H9 (cell line): ENCODE measurements around the gene KRT84. TPM values are rescaled to one million over a fixed set of nuclear protein-coding genes. Genes with fewer than 3 reads are reported as not detected.

Source experiments
- DNase-seq: peaks from one replicate; pipeline ENCODE4 v3.0.0-alpha.2; 2017
- H2AFZ ChIP-seq: one replicate; pipeline ENCODE4 v1.6.1; 2013; ENCODE audit warnings: mild to moderate bottlenecking, low read length, control low read depth, moderate library complexity
- H2AK5ac ChIP-seq: 2 replicates; pipeline ENCODE4 v1.6.1; 2013; ENCODE audit warnings: low read length, control low read depth, mixed read lengths; ENCODE audit not compliant: insufficient read length
- H2BK120ac ChIP-seq: one replicate; pipeline ENCODE4 v1.6.1; 2013; ENCODE audit warnings: low read depth, mild to moderate bottlenecking, low read length, control low read depth, inconsistent platforms; ENCODE audit not compliant: poor library complexity, severe bottlenecking
- H2BK12ac ChIP-seq: 2 replicates; pipeline ENCODE4 v1.6.1; 2013; ENCODE audit warnings: low read length, control low read depth, mixed read lengths, low read depth; ENCODE audit not compliant: insufficient read length
- H2BK15ac ChIP-seq: 2 replicates; pipeline ENCODE4 v1.6.1; 2013; ENCODE audit warnings: low read depth, low read length, control low read depth
- H2BK20ac ChIP-seq: one replicate; pipeline ENCODE4 v1.6.1; 2013; ENCODE audit warnings: low read depth, mild to moderate bottlenecking, low read length, control low read depth, inconsistent platforms; ENCODE audit not compliant: poor library complexity, severe bottlenecking
- H2BK5ac ChIP-seq: 2 replicates; pipeline ENCODE4 v1.6.1; 2013; ENCODE audit warnings: low read length, control low read depth, mixed read lengths; ENCODE audit not compliant: insufficient read length
- H3K14ac ChIP-seq: 2 replicates; pipeline ENCODE4 v1.6.1; 2013; ENCODE audit warnings: low read length, control low read depth; ENCODE audit not compliant: insufficient read depth
- H3K18ac ChIP-seq: 2 replicates; pipeline ENCODE4 v1.6.1; 2013; ENCODE audit warnings: low read depth, mild to moderate bottlenecking, mixed read lengths, low read length, control low read depth; ENCODE audit not compliant: insufficient read length
- H3K23ac ChIP-seq: 2 replicates; pipeline ENCODE4 v1.6.1; 2013; ENCODE audit warnings: low read length, control low read depth, mixed read lengths, low read depth; ENCODE audit not compliant: insufficient read length
- H3K23me2 ChIP-seq: 2 replicates; pipeline ENCODE4 v1.6.1; 2013; ENCODE audit warnings: low read depth, mild to moderate bottlenecking, mixed read lengths, low read length, control low read depth; ENCODE audit not compliant: insufficient read length, poor library complexity, severe bottlenecking
- H3K27ac ChIP-seq: 2 replicates; pipeline ENCODE4 v1.5.1; 2013; ENCODE audit warnings: low read length, control low read depth, mixed read lengths, low read depth; ENCODE audit not compliant: insufficient read length
- H3K27me3 ChIP-seq: 2 replicates; pipeline ENCODE4 v1.6.1; 2013; ENCODE audit warnings: low read length, control low read depth, inconsistent platforms; ENCODE audit not compliant: insufficient read depth
- H3K4ac ChIP-seq: 2 replicates; pipeline ENCODE4 v1.6.1; 2013; ENCODE audit warnings: low read depth, mild to moderate bottlenecking, control low read depth, inconsistent platforms, low read length, moderate library complexity
- H3K4me1 ChIP-seq: 2 replicates; pipeline ENCODE4 v1.6.1; 2013; ENCODE audit warnings: low read length, control low read depth, inconsistent platforms; ENCODE audit not compliant: insufficient read depth
- H3K4me2 ChIP-seq: 2 replicates; pipeline ENCODE4 v1.6.1; 2013; ENCODE audit warnings: low read length, control low read depth, mixed read lengths; ENCODE audit not compliant: insufficient read length, insufficient read depth
- H3K56ac ChIP-seq: 2 replicates; pipeline ENCODE4 v1.6.1; 2013; ENCODE audit warnings: low read depth, mild to moderate bottlenecking, mixed read lengths, low read length, control low read depth; ENCODE audit not compliant: insufficient read length
- H3K79me1 ChIP-seq: 2 replicates; pipeline ENCODE4 v1.6.1; 2013; ENCODE audit warnings: low read depth, mild to moderate bottlenecking, moderate library complexity, low read length, control low read depth, inconsistent platforms; ENCODE audit not compliant: insufficient read depth, poor library complexity, severe bottlenecking
- H3K79me2 ChIP-seq: 2 replicates; pipeline ENCODE4 v1.6.1; 2013; ENCODE audit warnings: low read length, control low read depth, inconsistent platforms; ENCODE audit not compliant: insufficient read depth
- H3K9ac ChIP-seq: 2 replicates; pipeline ENCODE4 v1.6.1; 2013; ENCODE audit warnings: low read length, control low read depth, mixed read lengths; ENCODE audit not compliant: insufficient read length; ENCODE audit errors: extremely low read depth
- H3K9me3 ChIP-seq: one replicate; pipeline ENCODE4 v1.6.1; 2013; ENCODE audit warnings: low read depth, low read length, inconsistent platforms; ENCODE audit not compliant: control insufficient read depth
- H3T11ph ChIP-seq: one replicate; pipeline ENCODE4 v1.6.1; 2013; ENCODE audit warnings: mild to moderate bottlenecking, low read length, control low read depth, inconsistent platforms
- H4K20me1 ChIP-seq: one replicate; pipeline ENCODE4 v1.6.1; 2013; ENCODE audit not compliant: control insufficient read depth, insufficient read length, insufficient read depth
- H4K5ac ChIP-seq: 2 replicates; pipeline ENCODE4 v1.6.1; 2013; ENCODE audit warnings: low read depth, mild to moderate bottlenecking, mixed read lengths, low read length, control low read depth; ENCODE audit not compliant: insufficient read length
- H4K8ac ChIP-seq: replicated peaks from 2 replicates; pipeline ENCODE4 v1.6.1; 2013; ENCODE audit warnings: low read length, control low read depth, mixed read lengths, low read depth; ENCODE audit not compliant: insufficient read length
- H4K91ac ChIP-seq: 2 replicates; pipeline ENCODE4 v1.6.1; 2013; ENCODE audit warnings: low read depth, mild to moderate bottlenecking, moderate library complexity, mixed read lengths, low read length, control low read depth; ENCODE audit not compliant: insufficient read length
- H3K27ac Mint-ChIP-seq, 3 experiments: 2 replicates in 2 of 3; 3 replicates in 1 of 3; pipeline ENCODE4 v1.8.0; 2020 to 2021; ENCODE audit warnings: mixed read lengths in 3 of 3, mild to moderate bottlenecking in 1 of 3, moderate library complexity in 1 of 3
- H3K27me3 Mint-ChIP-seq: 2 replicates; pipeline ENCODE4 v1.8.0; 2021; ENCODE audit warnings: low read depth, mild to moderate bottlenecking, moderate library complexity, mixed read lengths
- H3K36me3 Mint-ChIP-seq, 3 experiments: 2 replicates in 2 of 3; 3 replicates in 1 of 3; pipeline ENCODE4 v1.8.0; 2020 to 2021; ENCODE audit warnings: low read depth in 3 of 3, mixed read lengths in 3 of 3; ENCODE audit not compliant: insufficient read depth in 1 of 3
- H3K4me1 Mint-ChIP-seq, 2 experiments: 2 replicates each; pipeline ENCODE4 v1.8.0; 2020; ENCODE audit warnings: mixed read lengths in 2 of 2
- H3K4me3 Mint-ChIP-seq, 2 experiments: 2 replicates in 1 of 2; 3 replicates in 1 of 2; pipeline ENCODE4 v1.8.0; 2020 to 2021; ENCODE audit warnings: mild to moderate bottlenecking in 2 of 2, mixed read lengths in 2 of 2, moderate library complexity in 1 of 2
- H3K9me3 Mint-ChIP-seq, 2 experiments: 2 replicates in 1 of 2; 3 replicates in 1 of 2; pipeline ENCODE4 v1.8.0; 2020; ENCODE audit warnings: mild to moderate bottlenecking in 2 of 2, mixed read lengths in 2 of 2, moderate library complexity in 1 of 2
- WGBS: extraction: QIAGEN DNeasy Blood & Tissue Kit; methylation state at CpG from one replicate; pipeline ENCODE4 v1.1.7; 2013; ENCODE audit warnings: missing lambda C conversion rate, low lambda C conversion rate, mixed read lengths; ENCODE audit not compliant: insufficient read length; ENCODE audit errors: extremely low coverage; 5-methylcytosine and 5-hydroxymethylcytosine counted together
- total RNA-seq: library from RNA; stranded (reverse); gene quantifications from 2 replicates; pipeline ENCODE4 v1.2.1, GENCODE V29; 2021
- TF ChIP-seq, protein P1 (sequence below): fragments of 200-600 bp; sonication (generic); conservative IDR thresholded peaks from 3 replicates; pipeline ENCODE4 v1.8.0; 2021; ENCODE audit warnings: antibody characterized with exemption, mild to moderate bottlenecking

Gene KRT84
- total RNA-seq, 1 experiment from 2014 or later: not detected

- Histone ChIP-seq H4K91ac (no peak overlapping the region), H2BK120ac (no peak overlapping the region), H4K5ac (no peak overlapping the region), H3K79me2 (no peaks in the 10 kb centered on the region), H3K4me1 (no peaks in the 10 kb centered on the region), H3T11ph (no peak overlapping the region), H3K79me1 (no peaks in the 10 kb centered on the region), H3K9ac (no peak overlapping the region), H4K8ac (no peak overlapping the region), H2BK12ac (no peak overlapping the region), H2BK20ac (no peak overlapping the region), H4K20me1 (no peaks in the 10 kb centered on the region), H3K23ac (no peak overlapping the region), H3K23me2 (no peaks in the 10 kb centered on the region), H2BK5ac (no peak overlapping the region), H2BK15ac (no peak overlapping the region), H3K27me3 (no peaks in the 10 kb centered on the region), H2AK5ac (no peak overlapping the region), H2AFZ (no peak overlapping the region), H3K56ac (no peak overlapping the region), H3K4me2 (no peak overlapping the region), H3K4ac (no peak overlapping the region), H3K14ac (no peak overlapping the region), H3K18ac (no peak overlapping the region), H3K27ac (no peak overlapping the region), H3K9me3 (no peaks in the 10 kb centered on the region)
- H3K27ac Mint-ChIP-seq: no peak overlapping the region
- WGBS: no CpG with 5 or more reads among the region's 3 CpGs
- H3K4me1 Mint-ChIP-seq: no peaks in the 10 kb centered on the region
- H3K36me3 Mint-ChIP-seq: no peaks in the 10 kb centered on the region
- no peaks in the 10 kb centered on the region; a peak in 1 of 5 replicates for H3K9me3 Mint-ChIP-seq
- H3K27me3 Mint-ChIP-seq: peaks cover 22% of the 10 kb centered on the region
- TF ChIP-seq, protein P1, sequence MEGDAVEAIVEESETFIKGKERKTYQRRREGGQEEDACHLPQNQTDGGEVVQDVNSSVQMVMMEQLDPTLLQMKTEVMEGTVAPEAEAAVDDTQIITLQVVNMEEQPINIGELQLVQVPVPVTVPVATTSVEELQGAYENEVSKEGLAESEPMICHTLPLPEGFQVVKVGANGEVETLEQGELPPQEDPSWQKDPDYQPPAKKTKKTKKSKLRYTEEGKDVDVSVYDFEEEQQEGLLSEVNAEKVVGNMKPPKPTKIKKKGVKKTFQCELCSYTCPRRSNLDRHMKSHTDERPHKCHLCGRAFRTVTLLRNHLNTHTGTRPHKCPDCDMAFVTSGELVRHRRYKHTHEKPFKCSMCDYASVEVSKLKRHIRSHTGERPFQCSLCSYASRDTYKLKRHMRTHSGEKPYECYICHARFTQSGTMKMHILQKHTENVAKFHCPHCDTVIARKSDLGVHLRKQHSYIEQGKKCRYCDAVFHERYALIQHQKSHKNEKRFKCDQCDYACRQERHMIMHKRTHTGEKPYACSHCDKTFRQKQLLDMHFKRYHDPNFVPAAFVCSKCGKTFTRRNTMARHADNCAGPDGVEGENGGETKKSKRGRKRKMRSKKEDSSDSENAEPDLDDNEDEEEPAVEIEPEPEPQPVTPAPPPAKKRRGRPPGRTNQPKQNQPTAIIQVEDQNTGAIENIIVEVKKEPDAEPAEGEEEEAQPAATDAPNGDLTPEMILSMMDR: no peak
- DNase-seq: no peak
- no peak overlapping the region for H3K4me3 Mint-ChIP-seq
These were observed 2.1 kb downstream of the KRT84 start for GRCh38 chr12:52383331-52383730.
